Fibroblast of gingiva (primary cell): Measurements from ENCODE around the gene TBX10.
"Not testable (repeated sequence)": the region's sequence is repeated elsewhere in the genome, so short reads cannot be mapped to it uniquely, and the experiment has no call there.

Experiments used
- DNase-seq: peaks from one replicate; pipeline ENCODE4 v3.0.0-alpha.2; 2011; ENCODE audit warnings: low read depth

TBX10 gene

GRCh38 chr11:67664213-67664585 lies 24.6 kb upstream of the TBX10 start:
- DNase-seq, result no peak

GRCh38 chr11:67663532-67664212 lies 24.1 kb upstream of the TBX10 start:
- no peak for DNase-seq

GRCh38 chr11:67662835-67663531 lies 23.4 kb upstream of the TBX10 start:
- DNase-seq, result no peak

GRCh38 chr11:67662142-67662834 lies 22.7 kb upstream of the TBX10 start:
- DNase-seq, result no peak

- DNase-seq, result not testable (repeated sequence)
These were observed 21.2 kb upstream of the TBX10 start for GRCh38 chr11:67660752-67661151.

- not testable (repeated sequence) for DNase-seq
These were observed 20.1 kb upstream of the TBX10 start for GRCh38 chr11:67659651-67660165.

GRCh38 chr11:67657300-67657699 lies 17.7 kb upstream of the TBX10 start:
- no peak for DNase-seq

GRCh38 chr11:67656278-67656922 lies 16.8 kb upstream of the TBX10 start:
- no peak for DNase-seq

- no peak for DNase-seq
These were observed 14.7 kb upstream of the TBX10 start for GRCh38 chr11:67654225-67654624.

GRCh38 chr11:67652965-67653845 lies 13.6 kb upstream of the TBX10 start:
- DNase-seq, result no peak

- no peak for DNase-seq
These were observed 12.6 kb upstream of the TBX10 start for GRCh38 chr11:67651976-67652781.

- DNase-seq, result no peak
These were observed 10.3 kb upstream of the TBX10 start for GRCh38 chr11:67649634-67650510.

- no peak for DNase-seq
These were observed 9.4 kb upstream of the TBX10 start for GRCh38 chr11:67648796-67649613.

- DNase-seq, result no peak
These were observed 8.7 kb upstream of the TBX10 start for GRCh38 chr11:67648140-67648795.

- DNase-seq, result no peak
These were observed 7.9 kb upstream of the TBX10 start for GRCh38 chr11:67647471-67647870.

GRCh38 chr11:67646535-67647336 lies 7.2 kb upstream of the TBX10 start:
- no peak for DNase-seq
